K562 (cell line): ENCODE data around the gene GFRA4. TPM values are rescaled to one million over a fixed set of nuclear protein-coding genes. Genes with fewer than 3 reads are reported as not detected.
A peak's percentile ranks its signal among the peaks of the same experiment; 100 is the strongest.

Experiments
- ATAC-seq: fragments of 200-7000 bp; cut with Tn5 transposase; 3 replicates; pipeline ENCODE4 v1.9.1; 2020; ENCODE audit warnings: moderate library complexity
- BruUV-seq: library from RNA; stranded (reverse); fragments of 400-500 nt; replicated peaks from 2 replicates; lab custom pipeline; 2021; lab: Mats Ljungman, UMichigan
- CTCF ChIA-PET: fragments of 300-600 bp; formaldehyde crosslinking; extraction: SDS; loops from one replicate; lab custom pipeline; 2021; ENCODE audit warnings: low intra/inter-chr PET ratio; lab: Yijun Ruan, JAX
- POLR2A ChIA-PET: fragments of 300-600, 350-650 bp; sonication (Branson Sonifier 250); formaldehyde crosslinking; extraction: SDS; loops from one replicate; lab custom pipeline; 2021; ENCODE audit warnings: antibody characterized with exemption, inconsistent platforms; lab: Yijun Ruan, JAX
- DNase-seq, 4 experiments: peaks; one replicate each; pipeline versions ENCODE4 v3.0.0 to v3.0.0-alpha.2; 2011 to 2018; ENCODE audit warnings: low spot score in 3 of 4, mixed read lengths in 3 of 4; ENCODE audit errors: extremely low read depth in 1 of 4
- FAIRE-seq: peaks from 2 replicates; lab custom pipeline; 2011; peaks lifted over from hg19 to GRCh38; lab: Jason Lieb, UNC
- H2AFZ ChIP-seq: 2 replicates; pipeline ENCODE4 v1.6.0; 2011; ENCODE audit warnings: low read depth, low read length, control low read depth, inconsistent platforms
- H3K27ac ChIP-seq: fragments of 200-600 bp; 3 replicates; pipeline ENCODE4 v1.8.0; 2011; ENCODE audit warnings: low read depth, mild to moderate bottlenecking, control low read depth, inconsistent platforms, low read length, moderate library complexity, mixed read lengths; ENCODE audit errors: extremely low read depth
- H3K27me3 ChIP-seq, 2 experiments: fragments of 300-600 bp in 1 of 2; 2 replicates in 1 of 2; 3 replicates in 1 of 2; pipeline versions ENCODE4 v1.6.0 to v1.8.0; 2011; ENCODE audit warnings: inconsistent platforms in 2 of 2, low read length in 2 of 2, mild to moderate bottlenecking in 1 of 2, mixed read lengths in 1 of 2, moderate library complexity in 1 of 2; ENCODE audit not compliant: control insufficient read depth in 2 of 2, insufficient read depth in 2 of 2
- H3K36me3 ChIP-seq: fragments of 300-600 bp; 3 replicates; pipeline ENCODE4 v1.8.0; 2011; ENCODE audit warnings: mild to moderate bottlenecking, low read length, inconsistent platforms; ENCODE audit not compliant: control insufficient read depth, insufficient read depth
- H3K4me1 ChIP-seq, 2 experiments: fragments of 200-600 bp in 1 of 2; replicated peaks in 1 of 2; 2 replicates in 1 of 2; 3 replicates in 1 of 2; pipeline versions ENCODE4 v1.5.1 to v1.8.0; 2011; ENCODE audit warnings: inconsistent platforms in 2 of 2, low read length in 2 of 2, mild to moderate bottlenecking in 1 of 2, mixed read lengths in 1 of 2, moderate library complexity in 1 of 2; ENCODE audit not compliant: control insufficient read depth in 2 of 2, insufficient read depth in 2 of 2
- H3K4me2 ChIP-seq: 2 replicates; pipeline ENCODE4 v1.6.1; 2011; ENCODE audit warnings: low read length, control low read depth, inconsistent platforms, mixed read lengths; ENCODE audit not compliant: insufficient read depth
- H3K4me3 ChIP-seq: fragments of 200-600 bp; sonication (generic), shearing (Covaris generic); 2 replicates; pipeline ENCODE4 v1.5.1; 2016; ENCODE audit warnings: control low read depth, inconsistent platforms
- H3K79me2 ChIP-seq: fragments of 200-600 bp; 3 replicates; pipeline ENCODE4 v1.8.0; 2011; ENCODE audit warnings: low read length, inconsistent platforms; ENCODE audit not compliant: control insufficient read depth, insufficient read depth
- H3K9ac ChIP-seq, 2 experiments: 2 replicates each; pipeline versions ENCODE4 v1.6.0 to v1.6.1; 2011; ENCODE audit warnings: low read depth in 2 of 2, low read length in 2 of 2, control low read depth in 1 of 2, inconsistent platforms in 1 of 2, mild to moderate bottlenecking in 1 of 2, mixed read lengths in 1 of 2; ENCODE audit not compliant: insufficient read depth in 1 of 2
- H3K9me1 ChIP-seq: one replicate; pipeline ENCODE4 v1.6.0; 2011; ENCODE audit warnings: inconsistent platforms, mild to moderate bottlenecking, low read length, moderate library complexity; ENCODE audit not compliant: control insufficient read depth, insufficient read depth
- H3K9me3 ChIP-seq: replicated peaks from 2 replicates; pipeline ENCODE4 v1.5.1; 2011; ENCODE audit warnings: low read depth, low read length, inconsistent platforms; ENCODE audit not compliant: control insufficient read depth, insufficient read depth
- H4K20me1 ChIP-seq: replicated peaks from 2 replicates; pipeline ENCODE4 v1.6.1; 2011; ENCODE audit warnings: low read length, inconsistent platforms, mixed read lengths; ENCODE audit not compliant: control insufficient read depth, insufficient read depth
- BCOR ChIP-seq: fragments of 450-650 bp; IDR thresholded peaks from 2 replicates; pipeline ENCODE4 v1.6.1; 2016
- FOXK2 ChIP-seq, 2 experiments: fragments of 450-650 bp; IDR thresholded peaks in 1 of 2; conservative IDR thresholded peaks in 1 of 2; 2 replicates each; pipeline ENCODE4 v1.6.1; 2016; ENCODE audit warnings: low read depth in 2 of 2, mild to moderate bottlenecking in 1 of 2
- GATAD2A ChIP-seq: fragments of 450-650 bp; IDR thresholded peaks from 2 replicates; pipeline ENCODE4 v1.6.1; 2017
- MAFG ChIP-seq: fragments of 450-650 bp; conservative IDR thresholded peaks from 2 replicates; pipeline ENCODE4 v1.6.1; 2016; ENCODE audit warnings: missing genetic modification characterization, missing compliant biosample characterization
- RBM25 ChIP-seq: fragments of 200-400 bp; formaldehyde crosslinking; IDR thresholded peaks from 2 replicates; pipeline ENCODE4 v1.6.1; 2018; ENCODE audit warnings: low read length, low read depth, moderate library complexity; ENCODE audit not compliant: severe bottlenecking
- RBM39 ChIP-seq: fragments of 200-400 bp; formaldehyde crosslinking; optimal IDR thresholded peaks from 2 replicates; pipeline ENCODE3; 2018; ENCODE audit warnings: low read depth, low read length
- U2AF1 ChIP-seq: fragments of 200-400 bp; formaldehyde crosslinking; optimal IDR thresholded peaks from 2 replicates; pipeline ENCODE3; 2017; ENCODE audit warnings: mild to moderate bottlenecking, low read depth, low read length, moderate library complexity
- ZBTB33 ChIP-seq: sonication (generic); formaldehyde crosslinking; IDR thresholded peaks from 2 replicates; pipeline ENCODE4 v1.8.1; 2023; ENCODE audit warnings: mild to moderate bottlenecking, missing genetic modification reagents
- ZBTB8A ChIP-seq: fragments of 450-650 bp; IDR thresholded peaks from 2 replicates; pipeline ENCODE4 v1.6.1; 2018; ENCODE audit warnings: mild to moderate bottlenecking, moderate library complexity; ENCODE audit not compliant: partially characterized antibody
- ZFP36 ChIP-seq: fragments of 150-350 bp; IDR thresholded peaks from 2 replicates; pipeline ENCODE4 v1.6.1; 2018; ENCODE audit warnings: low read length, low read depth; ENCODE audit not compliant: partially characterized antibody
- WGBS: fragments of 100-300 bp; shearing (Covaris generic); methylation state at CpG from one replicate; pipeline ENCODE4 v1.1.6; 2016; ENCODE audit warnings: low coverage, mixed read lengths; ENCODE audit not compliant: insufficient coverage; ENCODE audit errors: missing lambda C conversion rate; 5-methylcytosine and 5-hydroxymethylcytosine counted together
- in situ Hi-C: fragments of 300-500 bp; cut with MboI; formaldehyde crosslinking; loops from 4 replicates; pipeline ENCODE4 v1.15.0; 2018; ENCODE audit warnings: inconsistent platforms, mixed read lengths
- intact Hi-C: fragments of 100-400 bp; cut with micrococcal nuclease; formaldehyde crosslinking; loops from 2 replicates; pipeline ENCODE4 v1.14.2; 2022
- polyA plus RNA-seq, 8 experiments: library from polyadenylated mRNA; depleted of rRNA in 4 of 8; stranded (reverse) in 5 of 8; unstranded in 3 of 8; fragments of >200 nt; fragmentation: Nextera tagmentation in 2 of 8; fragmentation: Illumina TruSeq in 1 of 8; extraction: Ambion mirVana in 2 of 8; extraction: Trizol in 1 of 8; gene quantifications; 2 replicates each; pipeline versions ENCODE4 v1.2.1 to v1.2.3, GENCODE V29; 2011 to 2014; ENCODE audit warnings: inconsistent platforms in 1 of 8, missing spikeins in 1 of 8
- total RNA-seq, 7 experiments: library from RNA; depleted of rRNA in 6 of 7; stranded (reverse); fragments of >200 nt in 6 of 7; fragmentation: Illumina TruSeq in 2 of 7; extraction: Trizol in 2 of 7; gene quantifications; 2 replicates each; pipeline versions ENCODE4 v1.2.1 to v1.2.3, GENCODE V29; 2011 to 2021; ENCODE audit warnings: low replicate concordance in 1 of 7

Gene GFRA4
- total and polyA plus RNA-seq, 9 of the 15 experiments (the other 6 are each of a cell fraction or from before 2014, with no cell fraction given) = not detected

GRCh38 chr20:3680701-3681351 is 17.6 kb upstream of the GFRA4 start (continued):
- TF ChIP-seq FOXK2 (conservative IDR thresholded peaks at IDR 0.05 in 1 of 2, IDR thresholded peaks at IDR 0.05 in 1 of 2; ENCODE audit: low read depth in 2 of 2) = no peak
- TF ChIP-seq GATAD2A = no peak
- no peak for TF ChIP-seq RBM39
- no peak for TF ChIP-seq ZBTB8A
- TF ChIP-seq U2AF1 = no peak
- no peak for TF ChIP-seq MAFG (tag)

GRCh38 chr20:3679749-3680700 is 16.8 kb upstream of the GFRA4 start:
- Histone ChIP-seq H3K79me2 (no peaks in the 10 kb centered on the region), H2AFZ (no peak overlapping the region), H3K9ac (no peak overlapping the region), H3K4me1 (peaks cover 0 to 30% of the 10 kb centered on the region in 2 experiments; a peak in 2 of 5 replicates), H4K20me1 (no peaks in the 10 kb centered on the region), H3K9me3 (no peaks in the 10 kb centered on the region), H3K9me1 (no peaks in the 10 kb centered on the region), H3K27me3 (peaks cover 0 to 6% of the 10 kb centered on the region in 2 experiments; a peak in 2 of 5 replicates), H3K27ac (no peak overlapping the region), H3K36me3 (no peaks in the 10 kb centered on the region), H3K4me3 (no peak overlapping the region), H3K4me2 (no peak overlapping the region)
- intact Hi-C loops (loop anchor here (10.0 kb wide), 1 partner anchor 105 kb away; the partner anchor contains the start of genes CENPB and SPEF1), in situ Hi-C loops (no loop called here)
- POLR2A ChIA-PET = no interaction called here
- WGBS = 26% methylated on average over 5 of the region's 18 CpGs
- ATAC-seq (no peak), FAIRE-seq (no peak), DNase-seq (no peak)
- TF ChIP-seq BCOR = peak; percentile 52; the same call in 1 of the 2 replicates
- TF ChIP-seq ZBTB33 (CRISPR knock-in tag) = no peak
- TF ChIP-seq ZFP36 = peak; percentile 95
- TF ChIP-seq RBM25 = peak; percentile 38
- no TSS peak for BruUV-seq
- CTCF ChIA-PET = no interaction called here
